Activated CD4-positive, alpha-beta T cell treated with anti-CD3 and anti-CD28 coated beads, Interleukin-2, amount 10 ng/mL, durations not matched to agents 7 days and 5 days (primary cell): Measurements from ENCODE around the gene LIMS4. TPM values are rescaled to one million over a fixed set of nuclear protein-coding genes. Genes with fewer than 3 reads are reported as not detected.

Experiments
- total RNA-seq, 2 experiments: library from RNA; stranded (reverse); gene quantifications; one replicate each; pipeline ENCODE4 v1.2.3, GENCODE V29; 2021

The LIMS4 gene
- total RNA-seq, 2 experiments from 2014 or later: not detected

Other genes starting within 250 kb of the LIMS4 start
- 1 to 10 TPM; 5.6 to 7.7 TPM for gene RGPD6, start 104.4 kb upstream of the LIMS4 start, total RNA-seq
- 100 to 1,000 TPM; 118 to 141 TPM for gene BUB1, start 205.2 kb upstream of the LIMS4 start, total RNA-seq